NCI-H1930 (cell line): ENCODE data around the gene S100B.
"Not testable (repeated sequence)": the region's sequence is repeated elsewhere in the genome, so short reads cannot be mapped to it uniquely, and the experiment has no call there.

Experiments used
- DNase-seq, 2 experiments: peaks; one replicate each; lab custom pipeline; 2025; lab: John Stamatoyannopoulos, UW

S100B gene

DNA sequence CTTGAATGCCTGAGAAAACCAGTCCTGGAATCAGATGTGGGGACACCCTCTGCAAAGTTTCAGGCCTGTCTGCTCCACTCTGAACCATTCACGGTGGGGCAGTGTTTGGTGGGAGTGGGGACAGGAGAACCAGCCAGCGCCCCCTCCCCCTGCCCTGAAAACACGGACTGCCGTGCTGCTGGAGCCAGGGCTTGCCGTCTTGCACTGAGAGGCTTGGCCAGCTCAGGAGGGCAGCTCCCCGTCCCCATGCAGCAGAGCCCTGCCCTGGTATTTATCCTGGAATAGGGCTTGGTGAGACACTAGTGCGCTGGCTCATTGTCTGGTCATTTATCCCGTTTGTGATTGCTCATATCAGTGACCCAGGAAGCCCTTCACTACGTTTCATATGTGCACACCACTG lies 3.9 kb downstream of the S100B start:
- no peak for DNase-seq

- DNase-seq = no peak
These were observed 4.6 kb downstream of the S100B start for GRCh38 chr21:46600305-46600704.

- DNase-seq = no peak
These were observed 6.0 kb downstream of the S100B start for GRCh38 chr21:46598581-46599572.

GRCh38 chr21:46597896-46598343 lies 7.0 kb downstream of the S100B start:
- DNase-seq = no peak

DNA sequence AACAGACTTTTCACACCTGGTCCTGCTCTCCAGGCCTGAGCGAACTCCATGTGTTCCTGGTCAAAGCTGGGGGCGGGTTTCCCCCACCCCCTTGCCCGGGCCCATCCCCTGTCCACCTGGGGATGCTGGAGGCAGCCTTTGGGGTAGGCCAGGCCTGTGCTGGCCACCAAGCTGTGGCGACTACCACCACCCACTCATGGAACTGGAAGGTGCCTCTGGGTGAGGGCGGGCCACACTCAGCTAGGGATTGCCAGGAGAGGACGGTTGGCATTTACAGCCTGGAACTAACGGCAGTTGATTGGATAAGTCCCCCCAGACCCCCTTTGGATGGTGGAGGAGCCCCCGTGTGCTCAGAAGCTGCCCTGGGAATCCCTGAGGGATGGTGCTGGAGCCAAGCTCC lies 7.9 kb downstream of the S100B start:
- DNase-seq = no peak

- no peak for DNase-seq
These were observed 8.7 kb downstream of the S100B start for GRCh38 chr21:46596201-46596600.

- no peak for DNase-seq
These were observed 10.6 kb downstream of the S100B start for GRCh38 chr21:46594276-46594675.

GRCh38 chr21:46585191-46585953 lies 19.5 kb downstream of the S100B start:
- DNase-seq = no peak

GRCh38 chr21:46581780-46582307 lies 23.0 kb downstream of the S100B start:
- no peak for DNase-seq

DNA sequence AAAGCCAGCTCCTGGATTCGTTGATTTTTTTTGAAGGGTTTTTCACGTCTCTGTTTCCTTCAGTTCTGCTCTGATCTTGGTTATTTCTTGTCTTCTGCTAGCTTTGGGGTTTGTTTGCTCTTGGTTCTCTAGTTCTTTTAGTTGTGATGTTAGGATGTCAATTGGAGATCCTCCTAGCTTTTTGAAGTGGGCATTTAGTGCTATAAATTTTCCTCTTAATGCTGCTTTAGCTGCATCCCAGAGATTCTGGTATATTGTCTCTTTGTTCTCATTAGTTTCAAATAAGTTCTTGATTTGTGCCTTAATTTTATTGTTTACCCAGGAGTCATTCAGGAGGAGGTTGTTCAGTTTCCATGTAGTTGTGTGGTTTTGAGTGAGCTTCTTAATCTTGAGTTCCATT lies 25.5 kb downstream of the S100B start:
- DNase-seq = not testable (repeated sequence)

- not testable (repeated sequence) for DNase-seq
These were observed 27.1 kb downstream of the S100B start for GRCh38 chr21:46577786-46578185.

- no peak for DNase-seq
These were observed 32.0 kb downstream of the S100B start for GRCh38 chr21:46572850-46573249.

DNA sequence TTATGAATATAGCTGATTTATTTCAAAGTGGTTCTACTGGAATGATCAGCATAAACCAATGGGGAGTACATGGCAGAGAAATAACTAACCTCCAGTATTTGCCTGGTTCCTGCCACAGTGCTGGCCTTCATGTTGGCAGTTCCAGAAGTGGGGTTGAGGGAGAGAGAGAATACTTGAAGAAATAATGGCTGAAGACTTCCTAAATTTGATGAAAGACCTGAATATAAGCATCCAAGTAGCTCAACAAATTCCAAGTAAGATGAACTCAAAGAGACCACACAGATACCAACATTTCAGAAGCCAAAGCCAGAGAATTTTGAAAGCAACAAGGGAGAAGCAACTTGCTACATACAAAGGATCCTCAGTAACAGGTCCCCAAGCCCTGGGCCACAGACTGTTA lies 34.3 kb downstream of the S100B start:
- no peak for DNase-seq

DNA sequence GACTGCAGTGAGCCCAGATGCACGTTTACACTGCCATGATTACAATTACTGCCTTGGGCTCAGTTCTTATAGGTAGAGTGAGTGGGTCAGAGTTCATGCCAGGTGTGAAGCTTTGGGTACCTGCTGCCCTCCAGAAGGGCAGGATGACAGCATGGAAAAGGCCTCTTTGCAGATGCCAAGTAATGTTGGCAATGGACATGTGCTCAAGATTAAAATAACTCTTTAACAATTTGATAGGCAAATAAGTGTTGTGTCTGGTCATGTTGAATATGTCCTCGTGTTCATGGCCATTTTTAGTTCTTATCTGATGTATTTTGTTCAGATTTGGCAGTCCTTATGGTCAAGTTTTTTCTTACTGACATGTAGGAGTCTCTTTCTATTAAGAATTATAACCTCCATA lies 34.8 kb downstream of the S100B start:
- no peak for DNase-seq

DNA sequence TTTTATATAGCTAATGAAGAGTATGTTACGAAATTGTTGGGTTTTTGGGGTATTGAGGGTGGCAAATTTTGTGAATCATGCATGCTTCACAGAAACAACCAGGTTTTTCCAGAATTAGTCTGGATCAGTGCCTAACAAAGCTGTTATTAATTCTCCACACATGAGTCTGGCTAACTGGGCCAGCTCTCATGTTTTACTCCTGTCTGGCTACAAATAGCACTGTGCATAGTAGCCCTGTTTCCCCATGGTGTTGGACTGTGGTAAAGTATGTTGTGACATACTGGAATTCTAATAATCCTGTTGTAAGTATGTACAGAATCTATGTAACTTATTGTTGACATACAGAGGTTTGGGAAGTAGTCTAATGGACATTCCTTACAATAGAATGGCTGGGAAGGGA lies 35.8 kb downstream of the S100B start:
- DNase-seq = no peak

- no peak for DNase-seq
These were observed 36.3 kb downstream of the S100B start for GRCh38 chr21:46568562-46568961.

- no peak for DNase-seq
These were observed 37.5 kb downstream of the S100B start for GRCh38 chr21:46567348-46567747.

DNA sequence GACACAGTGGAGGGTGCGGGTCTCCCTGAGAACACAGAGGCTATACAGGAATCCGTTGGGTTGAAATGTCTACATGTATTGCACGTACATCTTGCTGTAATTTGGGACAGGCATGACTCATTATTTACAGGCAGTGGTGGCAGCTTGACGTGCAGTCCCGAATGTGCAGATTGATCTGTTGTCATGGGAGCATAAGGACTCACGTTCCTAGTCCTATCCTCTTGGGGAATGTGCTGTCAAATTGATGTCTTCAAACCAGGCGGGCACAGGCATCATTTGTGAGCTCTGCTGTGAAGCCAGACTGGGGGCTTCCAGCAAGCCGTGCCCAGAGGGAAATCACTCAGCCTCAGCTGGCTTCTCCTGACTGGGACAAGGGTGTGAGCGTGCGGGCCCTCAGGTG lies 40.5 kb downstream of the S100B start:
- no peak for DNase-seq

GRCh38 chr21:46562964-46563607 lies 41.8 kb downstream of the S100B start:
- DNase-seq = no peak

GRCh38 chr21:46562472-46562871 lies 42.4 kb downstream of the S100B start:
- no peak for DNase-seq

DNA sequence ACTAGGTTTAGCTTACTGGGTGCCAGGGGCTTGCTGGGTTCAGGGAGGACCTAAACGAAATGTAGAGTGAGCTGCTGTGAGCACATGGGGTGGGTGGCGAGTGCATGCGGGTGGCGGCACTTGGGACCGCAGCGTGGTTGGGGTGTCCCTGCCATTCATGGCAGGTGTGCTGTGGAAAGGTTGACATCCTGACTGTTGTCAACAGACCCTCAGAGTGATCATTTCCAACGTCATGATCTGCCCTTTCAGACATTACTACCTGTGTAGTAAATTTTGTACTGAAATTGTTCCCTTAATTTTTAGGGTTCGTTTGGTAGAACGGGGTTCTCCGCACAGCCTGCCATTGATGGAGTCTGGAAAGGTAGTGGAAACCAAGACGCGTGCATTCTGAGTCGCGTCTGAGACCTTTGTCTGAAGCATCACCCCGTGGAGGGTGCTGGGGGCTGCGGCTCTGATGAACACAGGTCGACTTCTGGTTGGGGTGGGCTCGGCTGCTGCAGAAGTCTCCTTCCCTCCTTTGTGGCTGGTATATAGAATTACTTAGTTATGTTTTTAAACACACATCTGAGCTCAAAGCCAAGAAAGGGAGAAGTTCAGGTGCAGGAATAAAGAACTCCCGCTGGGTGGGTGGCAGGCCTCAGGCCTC lies 43.3 kb downstream of the S100B start:
- DNase-seq = no peak
